UCSD-AML1 (cell line): ENCODE measurements around the gene CABP2.
"Not testable (repeated sequence)": the region's sequence is repeated elsewhere in the genome, so short reads cannot be mapped to it uniquely, and the experiment has no call there.

Experiments
- DNase-seq: peaks from one replicate; lab custom pipeline; 2025; ENCODE audit not compliant: unreplicated experiment; lab: John Stamatoyannopoulos, UW

Gene CABP2

DNA sequence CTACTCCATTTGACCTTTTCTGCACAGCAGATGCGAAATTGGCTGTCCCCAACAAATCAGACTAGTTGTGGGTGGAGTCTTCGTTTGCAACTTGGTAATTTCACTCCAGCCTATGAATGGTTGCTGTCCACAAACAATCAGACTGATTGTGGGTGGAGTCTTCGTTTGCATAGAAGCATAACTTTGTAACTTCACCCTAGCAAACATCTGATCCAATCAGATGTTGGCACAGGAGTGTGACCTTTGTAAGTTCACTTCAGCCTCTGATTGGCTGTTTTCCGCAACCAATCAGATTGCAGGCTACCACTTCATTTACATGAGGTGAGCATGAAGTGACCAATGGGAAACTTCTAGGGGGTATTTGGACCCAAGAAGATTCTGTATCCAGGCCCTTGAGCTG lies 16.3 kb upstream of the CABP2 start:
- DNase-seq: no peak

DNA sequence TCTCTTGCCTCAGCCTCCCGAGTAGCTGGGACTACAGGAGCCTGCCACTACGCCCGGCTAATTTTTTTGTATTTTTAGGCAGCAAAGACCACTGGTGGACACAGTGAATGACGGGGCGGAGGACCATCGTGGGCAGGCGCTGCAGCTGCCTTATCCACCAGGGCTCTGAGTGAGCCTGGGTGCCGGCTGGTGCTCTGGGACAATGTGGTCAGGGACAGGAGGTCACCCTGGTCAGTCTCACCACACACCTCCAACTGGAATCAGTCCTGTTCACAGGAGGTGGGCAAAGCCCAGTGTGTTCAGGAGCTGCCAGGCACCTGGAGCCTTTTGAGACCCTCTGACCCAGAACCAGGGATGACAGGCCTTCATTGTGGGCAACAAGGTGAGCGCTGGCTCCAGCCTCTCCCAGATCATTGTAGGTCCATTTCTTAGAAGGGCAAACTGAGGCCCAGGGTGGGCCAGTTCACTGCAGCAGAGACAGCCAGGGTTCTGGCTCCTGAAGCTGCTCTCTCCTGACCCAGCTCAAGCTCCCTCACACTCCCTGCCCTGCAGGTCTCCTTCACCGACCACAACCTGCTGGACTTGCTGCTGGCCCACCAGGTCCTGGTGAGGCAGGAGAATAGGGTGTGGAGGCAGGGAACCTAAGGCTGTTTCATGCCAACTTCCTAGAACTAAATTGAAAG lies 15.7 kb upstream of the CABP2 start:
- DNase-seq: no peak

DNA sequence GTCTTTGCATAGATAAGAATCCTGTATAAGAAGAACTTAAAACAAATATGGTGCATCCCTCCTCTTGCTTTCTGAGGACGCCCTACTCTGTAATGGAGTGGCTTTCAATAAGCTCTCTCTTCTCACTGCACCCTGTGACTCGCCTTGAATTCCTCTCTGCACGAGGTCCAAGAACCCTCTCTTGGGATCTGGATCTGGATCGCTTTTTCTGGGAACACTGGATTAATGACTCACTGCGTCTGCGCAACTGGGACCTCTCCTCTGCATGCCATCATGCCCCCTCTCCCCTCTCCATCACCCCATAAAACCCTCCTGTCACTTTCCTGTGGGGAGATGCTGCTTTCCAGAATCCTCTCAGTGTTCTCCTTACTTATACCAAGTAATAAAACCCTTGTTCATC lies 15.1 kb upstream of the CABP2 start:
- DNase-seq: no peak

DNA sequence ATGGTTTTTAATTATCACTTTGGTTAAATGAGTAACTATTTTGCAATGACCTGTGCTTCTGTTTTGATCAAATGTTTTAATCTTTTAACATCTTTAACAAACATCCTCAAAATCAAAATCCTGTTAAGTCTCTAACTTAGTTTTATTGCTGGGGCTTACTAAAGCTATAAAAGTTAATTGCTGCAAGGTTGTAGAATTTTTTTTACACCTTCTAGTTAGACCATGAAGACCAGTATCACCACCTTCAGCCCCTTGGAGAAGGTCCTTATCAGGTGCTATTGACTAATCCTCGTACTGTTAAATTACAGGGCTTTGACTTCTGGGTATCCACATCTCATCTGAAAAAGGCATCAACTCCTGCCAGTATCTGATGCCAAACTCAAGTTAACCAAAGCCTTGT lies 12.3 kb upstream of the CABP2 start:
- no peak for DNase-seq

DNA sequence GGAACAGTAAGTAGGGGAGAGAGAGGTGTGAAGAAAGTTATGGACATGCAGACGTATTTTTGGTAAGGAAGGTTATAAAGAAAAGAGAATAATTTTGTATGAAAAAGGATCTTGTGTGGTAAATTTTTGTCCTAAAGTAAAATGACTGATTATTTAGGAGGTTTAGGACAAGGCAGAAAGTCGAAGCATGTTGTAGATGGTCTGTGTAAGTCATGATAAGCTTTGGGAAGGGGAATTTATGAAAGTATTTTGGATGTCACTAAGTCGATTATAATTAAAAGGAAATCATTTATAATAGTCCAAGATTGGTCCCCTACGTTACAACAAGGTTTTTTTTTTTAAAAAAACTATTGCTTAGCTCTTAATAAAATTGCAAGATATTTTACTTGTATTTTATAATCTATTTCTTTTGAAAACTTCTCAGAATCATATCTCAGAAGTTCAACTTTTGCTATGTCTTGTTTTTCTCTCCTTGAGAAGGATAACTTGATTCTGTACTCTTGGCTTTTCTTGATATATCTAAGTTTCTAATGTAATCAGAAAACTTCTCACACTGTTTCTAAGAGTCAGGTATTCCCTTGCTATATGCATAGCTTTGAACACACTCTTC lies 10.9 kb upstream of the CABP2 start:
- no peak for DNase-seq

DNA sequence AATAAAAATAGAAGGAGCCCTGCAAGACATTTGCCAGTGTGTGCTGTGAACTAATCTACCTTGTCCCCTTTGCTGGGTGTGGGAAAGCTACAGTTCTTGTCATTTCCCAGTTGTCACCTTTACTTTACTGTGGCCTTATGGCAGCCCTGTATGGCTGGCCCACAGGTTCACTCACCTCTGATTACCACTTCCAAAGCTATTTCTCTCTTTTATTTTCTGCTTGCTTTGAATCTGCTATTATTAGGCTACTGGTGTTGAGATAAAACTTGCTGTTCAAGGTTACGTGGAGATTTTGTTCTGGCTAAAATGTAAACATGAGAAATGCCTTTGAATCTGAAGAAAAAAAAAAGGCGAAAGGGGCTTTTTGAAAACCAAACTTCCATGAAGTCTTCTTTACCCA lies 9.6 kb upstream of the CABP2 start:
- no peak for DNase-seq

DNA sequence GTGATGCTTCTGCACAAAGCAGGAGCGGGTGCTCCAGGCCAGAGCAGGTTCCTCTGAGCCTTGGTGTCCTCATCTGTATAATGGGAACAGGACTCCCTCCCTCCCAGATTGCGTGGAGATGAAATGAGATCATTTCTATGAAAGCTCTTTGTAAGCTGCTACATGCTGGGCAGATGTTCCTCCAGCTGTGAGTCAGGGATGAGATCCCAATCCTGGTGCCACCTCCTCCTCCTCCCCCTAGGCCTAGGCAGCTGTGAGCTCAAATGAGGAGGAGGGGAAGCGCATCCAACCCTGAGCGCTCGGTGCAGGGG lies 7.0 kb upstream of the CABP2 start:
- no peak for DNase-seq

DNA sequence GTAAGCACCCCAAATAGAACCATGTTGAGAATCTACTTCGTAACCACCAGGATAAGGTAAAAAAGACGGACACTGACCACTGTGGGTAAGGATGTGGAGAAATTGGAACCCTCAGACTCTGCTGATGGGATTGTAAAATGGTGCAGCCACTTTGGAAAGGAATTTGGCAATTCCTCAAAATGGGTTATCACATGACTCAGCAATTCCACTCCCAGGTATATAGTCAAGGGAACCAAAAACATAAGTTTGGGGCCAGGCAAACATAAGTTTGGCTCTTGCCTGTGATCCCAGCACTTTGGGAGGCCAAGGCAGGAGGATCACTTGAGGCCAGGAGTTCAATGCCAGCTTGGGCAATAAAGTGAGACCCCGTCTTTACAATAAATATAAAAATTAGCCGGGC lies 5.1 kb upstream of the CABP2 start:
- no peak for DNase-seq

DNA sequence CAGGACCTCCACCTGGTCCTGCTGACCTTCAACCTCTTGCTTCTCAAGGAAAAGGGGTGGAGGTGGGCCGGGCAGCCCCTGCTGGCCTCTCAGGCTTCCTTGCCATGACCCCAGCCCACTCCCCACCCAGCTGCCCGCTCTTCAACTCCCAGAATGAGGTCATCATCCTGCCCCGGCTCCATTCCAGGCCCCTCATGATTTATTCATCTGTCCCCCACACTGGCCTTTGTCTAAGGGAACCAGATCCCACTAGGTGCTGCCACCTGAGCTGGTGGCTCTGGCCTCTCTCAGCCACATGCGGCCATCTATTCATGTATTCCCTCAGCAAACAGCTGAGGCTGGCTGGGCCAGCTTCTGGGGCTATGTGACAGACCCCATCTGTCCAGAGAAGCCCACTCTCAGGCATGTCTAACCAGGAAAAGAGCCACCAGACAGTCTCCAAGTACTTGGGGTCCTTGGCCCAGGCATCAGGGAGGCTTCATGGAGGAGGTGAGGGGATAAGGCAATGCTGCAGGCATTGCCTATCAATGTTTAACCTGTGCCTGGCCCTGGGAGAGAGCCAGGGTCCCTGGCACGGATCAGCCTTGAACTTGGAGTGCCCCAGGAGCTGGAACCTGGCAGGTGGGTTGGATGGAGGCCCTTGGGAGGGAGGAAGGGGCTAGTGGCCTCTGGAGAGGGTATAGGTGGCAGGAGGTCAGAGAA lies 2.2 kb upstream of the CABP2 start:
- no peak for DNase-seq

DNA sequence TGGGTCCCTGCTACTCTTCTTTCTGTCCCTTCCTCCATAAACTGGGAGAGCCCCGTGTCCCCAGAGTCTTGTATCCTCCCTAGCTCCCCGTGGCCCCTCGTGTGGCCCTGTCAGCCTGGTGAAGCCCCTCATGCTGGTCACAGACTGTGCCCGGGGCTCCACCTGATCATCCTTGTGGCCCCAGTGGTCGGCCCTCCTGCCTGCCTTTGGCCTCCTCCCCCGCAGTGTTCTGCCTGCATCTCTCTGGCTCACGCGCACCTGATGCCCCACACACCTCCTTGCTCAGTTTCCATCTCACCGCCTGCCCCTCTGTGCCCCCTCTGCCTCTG lies 1.2 kb upstream of the CABP2 start:
- DNase-seq: no peak

DNA sequence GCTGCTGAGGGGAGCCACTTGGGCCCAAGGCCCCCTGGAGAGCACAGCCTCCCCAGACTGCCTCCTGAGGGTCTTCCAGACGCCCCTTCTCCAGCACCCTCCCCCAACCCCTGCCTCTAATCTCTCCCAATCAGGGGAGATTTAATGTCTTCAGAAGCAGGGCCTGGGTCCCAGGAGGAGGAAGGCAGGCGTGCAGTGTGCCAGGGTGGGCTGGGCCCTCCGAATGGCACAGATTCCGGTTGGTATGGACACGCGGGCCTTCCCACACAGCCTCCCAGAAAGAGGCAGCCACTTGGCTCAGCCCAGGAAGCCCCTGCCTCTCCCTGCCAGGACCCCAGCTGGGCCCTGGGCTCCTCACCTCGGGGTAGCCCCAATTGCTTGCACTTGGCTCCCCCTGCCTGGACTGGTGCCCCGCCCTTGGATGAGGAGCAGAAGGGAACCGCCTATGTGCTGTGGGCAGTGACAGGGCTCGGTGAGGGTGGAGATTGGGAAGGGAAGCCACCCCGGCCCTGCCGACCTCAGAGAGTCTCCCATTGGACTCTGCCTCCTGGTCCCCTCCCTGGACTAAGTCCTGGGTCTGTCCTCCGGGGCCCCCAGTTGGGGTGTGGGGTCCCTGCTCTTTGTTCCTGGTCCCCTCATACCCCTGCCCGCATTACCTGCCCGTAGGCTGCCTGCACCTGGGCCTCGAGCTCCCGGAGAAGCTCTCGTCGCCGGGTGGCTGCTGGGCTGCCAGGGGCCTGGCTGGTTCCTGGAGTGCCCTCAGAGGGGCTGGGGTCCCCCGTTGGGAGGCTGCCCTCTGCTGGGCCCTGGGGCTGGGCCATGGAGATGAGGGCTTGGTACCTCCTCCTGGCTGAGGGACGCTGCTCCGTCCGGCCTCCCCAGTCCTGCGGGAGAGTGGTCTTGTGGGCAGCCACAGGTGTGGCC lies 572 bp upstream of the CABP2 start:
- DNase-seq: no peak

DNA sequence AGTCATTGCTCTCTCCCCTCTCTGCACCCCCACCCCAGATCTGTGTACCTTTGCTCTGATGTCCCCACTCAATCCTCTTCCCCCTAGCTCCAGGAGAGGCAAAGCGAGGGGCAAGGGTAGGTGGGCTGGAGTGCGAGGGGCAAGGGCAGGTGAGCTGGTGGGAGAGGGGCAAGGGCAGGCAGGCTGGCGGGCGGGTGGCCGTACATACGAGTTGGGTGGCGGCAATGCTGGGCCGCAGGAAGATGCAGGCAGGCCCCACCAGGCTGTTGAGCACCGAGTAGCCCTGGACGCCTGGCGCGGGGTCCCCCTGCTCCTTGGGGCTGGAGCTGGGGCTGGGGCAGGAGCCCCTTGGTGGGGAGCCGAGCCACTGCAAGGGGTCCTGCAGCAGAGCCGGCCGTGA lies 908 bp downstream of the CABP2 start:
- DNase-seq: no peak

DNA sequence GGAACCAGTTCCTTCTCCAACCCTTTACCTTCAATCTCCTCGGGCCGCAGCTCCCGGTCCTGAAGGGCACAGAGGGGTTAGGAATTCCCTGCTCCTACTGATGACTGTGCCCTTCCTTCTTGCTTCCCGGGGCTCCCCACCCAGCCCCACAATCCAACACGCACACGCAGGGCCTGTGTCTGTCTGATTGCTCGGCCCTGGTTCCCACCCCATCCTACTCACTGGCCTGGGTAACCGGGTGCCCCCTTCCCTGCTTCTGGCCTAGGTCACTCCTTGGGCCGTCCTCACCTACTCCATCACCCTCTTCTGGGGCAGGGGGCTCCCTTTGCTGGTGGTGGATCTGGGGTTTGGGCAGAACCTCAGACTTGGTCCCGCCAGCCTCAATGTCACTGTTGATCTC lies 1.3 kb downstream of the CABP2 start:
- no peak for DNase-seq

DNA sequence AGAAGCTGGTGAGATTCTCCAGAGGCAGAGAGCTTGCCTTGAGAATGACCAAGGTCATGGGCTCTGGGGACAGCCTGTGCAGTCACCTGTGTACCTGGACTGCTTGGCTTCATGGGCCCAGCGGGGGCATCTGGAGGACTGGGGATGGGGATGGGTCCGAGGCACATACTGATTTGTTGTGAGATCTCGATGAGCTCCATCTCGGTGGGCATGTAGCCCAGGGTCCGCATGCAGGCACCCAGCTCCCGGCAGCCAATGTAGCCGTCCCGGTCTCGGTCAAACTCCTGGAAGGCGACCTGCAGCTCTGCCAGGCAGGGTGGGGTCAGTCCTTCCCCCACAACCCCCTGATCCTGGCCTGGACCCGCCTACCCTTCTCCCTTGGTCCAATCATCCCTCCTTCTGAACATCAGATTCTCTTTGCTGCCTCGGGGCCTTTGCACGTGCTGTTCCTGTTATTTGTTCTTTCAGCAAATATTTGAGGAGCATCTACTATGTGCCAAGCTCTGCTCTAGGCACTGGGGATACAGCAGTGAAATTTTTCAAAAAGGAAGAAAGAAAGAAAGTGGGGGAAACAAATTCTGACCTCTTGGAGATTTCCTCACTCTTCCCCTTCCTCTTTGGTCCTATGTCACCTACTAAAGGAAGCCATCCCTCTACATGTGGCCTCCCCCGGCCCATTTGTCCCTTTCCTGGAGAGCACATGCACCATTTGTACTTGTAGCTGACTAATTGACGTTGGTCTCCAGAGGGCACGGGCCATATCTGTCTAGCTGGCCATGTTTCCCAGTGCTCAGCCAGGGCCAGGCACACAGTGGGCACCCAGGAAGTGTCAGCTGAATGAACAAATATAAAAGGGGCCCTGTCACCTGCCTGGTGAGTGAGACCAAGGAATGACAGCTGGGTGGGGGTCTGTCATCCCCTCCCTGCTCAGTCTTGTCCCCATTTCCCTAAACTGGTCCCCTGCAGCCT lies 2.1 kb downstream of the CABP2 start:
- no peak for DNase-seq

DNA sequence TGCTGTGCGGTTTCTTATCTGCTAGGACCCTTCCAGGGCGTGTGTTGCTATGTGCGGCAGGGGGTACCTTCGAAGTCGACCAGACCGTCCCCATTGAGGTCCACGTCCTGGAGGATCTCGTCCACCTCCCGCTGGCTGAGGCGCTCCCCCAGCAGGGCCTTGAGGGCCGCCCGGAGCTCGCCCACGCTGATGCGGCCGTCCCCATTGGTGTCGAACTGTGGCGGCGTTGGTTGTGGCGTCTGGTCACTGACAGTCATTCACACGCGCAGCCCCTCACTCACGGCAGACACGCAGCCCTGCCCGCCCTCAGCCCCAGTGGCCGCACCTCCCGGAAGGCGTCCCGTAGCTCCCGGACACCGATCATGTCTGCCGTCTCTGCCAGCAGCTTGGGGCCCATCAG lies 3.5 kb downstream of the CABP2 start:
- DNase-seq: no peak

DNA sequence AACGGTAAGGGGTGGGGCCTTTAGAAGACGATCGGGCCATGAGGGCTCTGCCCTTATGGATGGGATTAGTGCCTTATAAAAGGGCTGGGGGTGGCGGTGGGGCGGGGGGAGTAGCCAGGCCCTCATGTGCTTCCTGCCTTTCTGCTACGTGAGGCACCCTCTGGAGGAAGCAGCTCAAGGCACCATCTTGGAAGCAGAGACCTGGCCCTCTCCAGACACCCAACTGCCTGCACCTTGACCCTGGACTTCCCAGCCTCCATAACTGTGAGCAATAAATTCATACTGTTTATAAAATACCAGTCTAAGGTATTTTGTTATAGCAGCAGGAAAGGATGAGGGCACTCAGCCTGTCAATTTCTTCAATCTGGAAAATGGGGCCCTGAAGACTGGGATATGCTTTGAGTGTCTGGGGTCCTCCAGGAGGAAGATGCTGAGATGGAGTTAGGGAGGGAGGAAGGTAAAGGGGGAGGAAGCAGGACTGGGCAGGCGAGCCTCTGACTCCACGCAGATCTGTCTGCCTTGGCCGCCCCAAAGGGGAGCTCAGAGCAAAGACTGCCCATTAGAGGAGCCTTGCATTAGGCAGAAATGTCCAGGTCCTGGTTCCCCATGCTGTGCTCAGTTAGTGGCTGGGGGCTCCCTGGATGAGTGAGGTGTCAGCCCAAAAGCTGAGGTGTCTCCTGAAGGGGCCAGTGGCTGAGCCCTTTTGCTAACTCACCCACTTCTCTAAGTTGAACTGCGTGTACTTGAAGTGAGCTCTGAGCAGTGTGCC lies 5.3 kb downstream of the CABP2 start:
- DNase-seq: no peak

DNA sequence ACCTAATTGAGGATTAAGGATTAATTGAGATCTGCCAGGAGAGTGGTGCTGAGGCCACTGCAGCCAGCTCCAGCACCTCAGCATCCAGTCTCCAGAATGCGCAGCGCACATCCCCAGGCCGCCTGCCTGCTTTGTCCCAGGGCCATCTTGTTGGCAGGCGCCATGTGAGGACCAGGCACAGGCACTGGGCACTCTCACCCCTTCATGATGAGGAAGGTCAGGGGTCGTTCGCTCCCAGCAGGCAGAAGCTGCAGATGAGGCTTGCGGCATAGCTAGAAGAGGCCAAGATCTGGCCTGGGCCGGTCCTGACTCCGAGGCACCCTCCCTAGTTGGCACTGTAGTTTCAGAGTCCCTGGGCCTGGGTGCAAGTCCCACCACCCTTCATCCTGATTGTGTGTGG lies 6.4 kb downstream of the CABP2 start:
- DNase-seq: no peak

DNA sequence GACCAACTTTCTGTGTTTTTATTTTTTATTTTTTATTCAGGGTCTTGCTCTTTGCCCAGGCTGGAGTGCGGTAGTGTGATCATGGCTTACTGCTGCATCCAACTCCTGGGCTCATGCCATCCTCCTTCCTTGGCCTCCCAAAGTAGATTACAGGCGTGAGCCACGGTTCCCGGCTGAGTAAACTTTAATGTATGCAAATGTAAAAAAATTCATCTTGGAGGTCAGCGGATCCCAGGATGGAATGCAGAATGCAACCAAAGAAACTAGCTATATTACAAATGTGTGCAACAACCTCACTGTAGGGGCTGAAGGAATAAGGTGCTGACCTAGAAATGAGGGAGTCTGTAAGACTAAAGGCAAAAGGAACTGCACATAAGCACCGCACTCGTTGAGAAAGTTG lies 9.1 kb downstream of the CABP2 start:
- no peak for DNase-seq

DNA sequence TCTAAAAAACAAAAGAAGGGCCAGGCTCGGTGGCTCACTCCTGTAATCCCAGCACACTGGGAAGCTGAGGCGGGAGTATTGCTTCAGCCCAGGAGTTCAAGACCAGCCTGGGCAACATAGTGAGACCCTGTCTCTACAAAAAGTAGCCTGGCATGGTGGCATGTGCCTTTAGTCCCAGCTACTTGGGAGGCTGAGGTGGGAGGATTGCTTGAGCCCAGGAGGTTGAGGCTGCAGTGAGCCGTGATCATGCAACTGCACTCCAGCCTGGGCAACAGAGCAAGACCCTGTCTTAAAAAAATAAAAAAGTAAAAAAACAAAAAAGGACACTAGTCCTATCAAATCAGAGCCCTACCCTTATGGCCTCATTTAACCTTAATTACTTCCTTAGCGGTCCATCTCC lies 11.7 kb downstream of the CABP2 start:
- DNase-seq: not testable (repeated sequence)

DNA sequence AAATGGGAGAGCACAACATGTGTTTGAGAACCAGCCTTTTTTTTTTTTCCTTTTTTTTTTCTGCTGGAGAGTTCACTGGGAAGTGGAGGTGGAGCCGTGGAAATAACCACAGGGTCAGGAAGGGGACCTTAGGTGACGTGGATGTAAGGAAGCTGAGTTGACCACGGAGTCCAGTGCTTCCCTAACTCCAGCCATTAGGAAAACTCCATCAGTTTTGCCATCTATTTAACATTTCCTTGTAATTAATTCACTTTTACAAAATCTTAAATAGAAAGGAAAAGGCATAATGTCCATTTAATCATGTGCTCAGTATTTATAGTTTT lies 13.3 kb downstream of the CABP2 start:
- DNase-seq: no peak
